ENCODE measurements around the gene ATG10. TPM values are rescaled to one million over a fixed set of nuclear protein-coding genes. Genes with fewer than 3 reads are reported as not detected.

ATG10 gene
- polyA plus RNA-seq (2013, experiment 1 of 2) = 12.6 TPM
- 14.3 TPM for polyA plus RNA-seq (2013, experiment 2 of 2)

DNA sequence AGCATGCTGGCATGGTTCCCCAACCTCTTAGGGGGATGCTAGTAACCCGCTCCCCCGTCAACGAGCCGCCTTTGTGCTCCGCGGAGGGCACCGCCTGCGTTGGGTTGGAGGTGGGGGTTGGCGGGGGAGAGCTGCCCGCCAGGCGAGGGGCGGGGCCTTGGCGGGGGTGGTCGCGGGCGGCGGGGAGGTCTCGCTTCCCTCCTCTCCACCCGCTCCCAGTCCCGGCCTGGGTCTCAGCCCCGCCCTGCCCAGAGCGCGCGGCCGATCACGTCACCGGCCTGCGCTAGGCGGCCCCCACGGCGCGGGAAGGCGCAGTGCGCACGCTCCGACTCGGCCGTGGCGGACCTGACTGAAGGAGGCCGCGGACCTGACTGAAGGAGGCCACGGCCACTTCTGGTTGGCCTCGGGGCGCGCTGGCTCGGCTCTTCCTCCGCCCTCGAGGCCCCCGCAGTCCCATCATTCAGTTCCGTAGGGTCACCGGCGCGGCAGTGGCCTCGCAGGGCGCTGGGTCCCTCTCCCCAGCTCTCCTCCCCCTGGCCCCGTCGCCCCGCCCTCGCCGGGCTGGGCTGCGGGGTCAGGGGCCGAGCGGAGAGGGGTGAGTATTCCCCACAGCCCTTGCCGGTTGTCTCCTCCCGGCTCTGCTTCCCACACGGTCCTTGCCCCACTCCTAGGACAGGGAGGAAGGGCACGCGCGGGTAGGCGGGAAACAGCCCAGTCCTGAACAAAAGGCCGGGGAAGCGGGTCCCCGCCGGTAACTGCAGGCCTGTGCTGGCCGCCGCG, at the start of gene ATG10:
ATG10 (plus strand) TSS at position 312 of the 780 bp plus-strand sequence. CDS start 15,548 bp downstream, outside the sequence.
- no peaks in the 10 kb centered on the region for H3K4me1 ChIP-seq (ENCODE audit: control insufficient read depth, insufficient read depth, low read length, poor library complexity, severe bottlenecking)
- WGBS, 2 experiments (ENCODE audit: insufficient coverage in 2 of 2) = 0% methylated on average over 40 to 43 of the region's 77 CpGs
- no peaks in the 10 kb centered on the region for H3K9me3 ChIP-seq (ENCODE audit: control insufficient read depth, low read length)
- peak within 1 kb of the TSS; percentile 63 for H3K4me3 ChIP-seq (ENCODE audit: extremely low read depth, insufficient read depth, low read length, poor library complexity, severe bottlenecking)
- peak within 1 kb of the TSS; percentile 99 for H3K27ac ChIP-seq (ENCODE audit: low read depth, low read length, severe bottlenecking)
- H3K36me3 ChIP-seq (ENCODE audit: control insufficient read depth, insufficient read depth, low read length) = peaks cover 9% of the 10 kb centered on the region

DNA sequence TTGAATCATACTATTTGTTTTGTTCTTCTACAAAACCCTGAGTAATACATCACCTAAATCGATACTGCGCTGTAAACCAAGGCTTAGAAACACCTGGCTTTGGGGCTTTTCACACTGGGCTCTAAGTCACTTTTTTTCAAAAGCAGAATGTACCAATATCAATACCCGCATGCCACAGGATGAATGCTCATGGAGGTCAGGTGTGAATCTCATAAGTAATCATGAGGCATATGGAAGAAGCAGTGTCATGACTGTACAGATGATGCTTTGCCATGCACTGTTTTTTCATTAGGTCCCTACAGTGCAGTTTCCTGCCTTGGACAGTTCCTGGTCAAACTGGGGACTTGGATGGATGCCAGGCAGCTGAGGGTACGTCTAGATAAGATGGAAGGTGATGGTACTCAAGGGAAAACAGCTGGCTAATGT, 49.0 kb upstream of the ATG10 start:
- no peaks in the 10 kb centered on the region for H3K4me1 ChIP-seq (ENCODE audit: control insufficient read depth, insufficient read depth, low read length, poor library complexity, severe bottlenecking)
- H3K4me3 ChIP-seq (ENCODE audit: extremely low read depth, insufficient read depth, low read length, poor library complexity, severe bottlenecking) = no peak overlapping the region
- no peak overlapping the region for H3K27ac ChIP-seq (ENCODE audit: low read depth, low read length, severe bottlenecking)
- no peaks in the 10 kb centered on the region for H3K9me3 ChIP-seq (ENCODE audit: control insufficient read depth, low read length)
- 95% methylated on average over 3 of the region's 4 CpGs; no CpG with 5 or more reads in 1 of the 2 experiments for WGBS, 2 experiments (ENCODE audit: insufficient coverage in 2 of 2)
- no peaks in the 10 kb centered on the region for H3K36me3 ChIP-seq (ENCODE audit: control insufficient read depth, insufficient read depth, low read length)

DNA sequence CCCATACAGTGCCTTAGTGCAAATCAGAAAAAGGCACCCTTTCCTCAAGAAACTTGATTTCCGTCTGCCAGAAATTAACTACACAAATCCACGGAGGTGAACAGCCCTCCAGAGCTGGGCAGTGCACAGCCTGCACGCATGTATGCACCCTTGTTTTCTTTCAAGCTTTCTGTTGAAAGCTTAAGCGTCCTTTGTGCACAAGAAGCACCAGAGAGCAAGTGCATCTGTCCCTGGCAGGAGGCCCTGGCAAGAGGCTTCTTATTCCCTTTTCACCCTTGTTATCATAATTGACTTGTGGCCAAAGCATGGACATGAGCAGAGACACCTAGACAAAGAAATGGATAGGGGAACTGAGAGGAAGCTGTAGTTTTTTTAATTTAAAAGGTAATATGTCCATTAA, 47.4 kb upstream of the ATG10 start:
- WGBS, 2 experiments (ENCODE audit: insufficient coverage in 2 of 2) = 83 to 91% methylated on average over 4 of the region's 4 CpGs
- Histone ChIP-seq H3K4me3 (ENCODE audit: extremely low read depth, insufficient read depth, low read length, poor library complexity, severe bottlenecking) (no peak overlapping the region), H3K9me3 (ENCODE audit: control insufficient read depth, low read length) (no peaks in the 10 kb centered on the region), H3K27ac (ENCODE audit: low read depth, low read length, severe bottlenecking) (no peak overlapping the region), H3K4me1 (ENCODE audit: control insufficient read depth, insufficient read depth, low read length, poor library complexity, severe bottlenecking) (no peaks in the 10 kb centered on the region), H3K36me3 (ENCODE audit: control insufficient read depth, insufficient read depth, low read length) (no peaks in the 10 kb centered on the region)

DNA sequence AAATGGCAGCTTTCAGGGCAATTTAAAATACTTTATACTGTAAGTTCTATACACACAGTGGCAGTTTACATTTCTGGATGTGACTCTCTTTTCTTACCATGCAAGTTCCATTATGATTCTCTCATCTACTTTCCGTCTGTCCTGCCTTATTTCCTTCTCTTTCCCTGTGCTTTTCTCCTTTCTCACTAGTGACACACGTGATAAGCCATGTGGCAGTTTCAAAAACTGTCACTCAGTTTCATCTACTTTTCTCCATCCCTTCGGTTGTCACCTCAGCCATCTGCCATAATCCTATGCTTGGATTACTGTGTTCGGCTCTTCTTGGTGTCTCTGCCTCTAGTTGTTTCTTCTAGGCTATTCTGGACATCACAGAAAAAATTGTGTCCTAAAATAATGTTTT, 46.8 kb upstream of the ATG10 start:
- no peaks in the 10 kb centered on the region for H3K36me3 ChIP-seq (ENCODE audit: control insufficient read depth, insufficient read depth, low read length)
- WGBS, 2 experiments (ENCODE audit: insufficient coverage in 2 of 2) = 80 to 92% methylated on average over 3 to 4 of the region's 4 CpGs

DNA sequence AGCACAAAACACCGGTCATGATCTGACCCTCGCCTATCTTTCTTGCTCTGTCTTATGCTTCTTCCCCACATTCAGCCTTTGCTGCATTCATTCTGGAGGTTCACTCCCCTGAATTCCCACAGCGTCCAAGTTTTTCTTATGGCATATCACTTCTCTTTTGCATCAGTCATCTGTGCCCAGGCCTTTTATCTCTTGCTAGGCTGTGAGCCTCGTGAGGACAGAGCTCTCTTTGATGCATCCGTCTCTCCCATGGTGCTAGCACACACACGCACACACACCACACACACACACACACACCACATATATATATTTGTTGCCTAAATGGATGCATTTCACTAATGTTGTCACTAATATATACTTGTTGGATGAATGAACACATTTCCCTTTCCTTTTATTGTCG, 45.8 kb upstream of the ATG10 start:
- WGBS, 2 experiments (ENCODE audit: insufficient coverage in 2 of 2) = 83 to 94% methylated on average over 3 to 4 of the region's 7 CpGs
- Histone ChIP-seq H3K9me3 (ENCODE audit: control insufficient read depth, low read length) (no peaks in the 10 kb centered on the region), H3K4me3 (ENCODE audit: extremely low read depth, insufficient read depth, low read length, poor library complexity, severe bottlenecking) (no peak overlapping the region)

More for the DNA sequence above, 46.8 kb upstream of the ATG10 start:
- Histone ChIP-seq H3K27ac (ENCODE audit: low read depth, low read length, severe bottlenecking) (no peak overlapping the region), H3K4me1 (ENCODE audit: control insufficient read depth, insufficient read depth, low read length, poor library complexity, severe bottlenecking) (no peaks in the 10 kb centered on the region), H3K4me3 (ENCODE audit: extremely low read depth, insufficient read depth, low read length, poor library complexity, severe bottlenecking) (no peak overlapping the region), H3K9me3 (ENCODE audit: control insufficient read depth, low read length) (no peaks in the 10 kb centered on the region)

DNA sequence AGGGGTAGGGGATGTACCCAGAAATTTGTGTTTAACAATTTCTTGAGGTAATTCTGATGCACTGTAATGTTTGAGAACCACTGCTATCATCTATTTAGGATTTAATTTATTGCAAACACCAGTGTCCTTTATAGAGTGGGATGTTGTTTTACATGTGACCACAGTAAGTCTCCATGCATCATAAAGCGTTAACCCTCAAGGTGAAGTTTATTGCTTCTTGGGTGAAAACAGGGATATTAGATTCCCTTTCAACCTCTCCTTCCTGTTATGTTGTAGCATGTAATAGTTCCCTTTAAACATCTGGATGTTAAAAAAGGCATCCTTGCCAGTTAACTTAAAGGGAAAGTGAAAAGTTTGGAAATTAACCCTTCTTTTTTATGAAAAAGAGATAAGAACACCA, 35.8 kb upstream of the ATG10 start:
- no peak overlapping the region for H3K4me3 ChIP-seq (ENCODE audit: extremely low read depth, insufficient read depth, low read length, poor library complexity, severe bottlenecking)
- H3K9me3 ChIP-seq (ENCODE audit: control insufficient read depth, low read length) = no peaks in the 10 kb centered on the region
- no peak overlapping the region for H3K27ac ChIP-seq (ENCODE audit: low read depth, low read length, severe bottlenecking)
- no peaks in the 10 kb centered on the region for H3K4me1 ChIP-seq (ENCODE audit: control insufficient read depth, insufficient read depth, low read length, poor library complexity, severe bottlenecking)
- 100% methylated on average over 1 of the region's 1 CpG; no CpG with 5 or more reads in 1 of the 2 experiments for WGBS, 2 experiments (ENCODE audit: insufficient coverage in 2 of 2)
- H3K36me3 ChIP-seq (ENCODE audit: control insufficient read depth, insufficient read depth, low read length) = no peaks in the 10 kb centered on the region

More for the DNA sequence above, 45.8 kb upstream of the ATG10 start:
- no peaks in the 10 kb centered on the region for H3K36me3 ChIP-seq (ENCODE audit: control insufficient read depth, insufficient read depth, low read length)
- H3K27ac ChIP-seq (ENCODE audit: low read depth, low read length, severe bottlenecking) = no peak overlapping the region
- H3K4me1 ChIP-seq (ENCODE audit: control insufficient read depth, insufficient read depth, low read length, poor library complexity, severe bottlenecking) = no peaks in the 10 kb centered on the region

DNA sequence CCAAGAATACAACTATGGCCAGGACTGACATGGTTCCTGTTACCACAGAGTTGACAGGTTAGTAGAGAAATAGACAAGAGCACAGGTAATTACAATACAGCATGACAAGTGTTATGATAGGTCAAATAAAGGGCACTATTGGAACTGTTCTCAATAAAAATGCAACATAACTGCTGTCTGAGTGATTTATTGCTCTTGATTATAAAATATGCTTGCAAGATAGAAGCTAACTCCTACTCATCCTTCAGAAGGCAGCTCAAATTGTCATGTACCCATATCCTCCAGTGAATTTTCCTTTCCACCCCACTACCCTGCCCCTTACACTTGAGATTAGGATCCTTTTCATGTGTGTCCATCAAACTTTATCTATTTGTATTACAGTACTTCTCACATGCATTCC, 35.1 kb upstream of the ATG10 start:
- no peak overlapping the region for H3K27ac ChIP-seq (ENCODE audit: low read depth, low read length, severe bottlenecking)
- H3K4me1 ChIP-seq (ENCODE audit: control insufficient read depth, insufficient read depth, low read length, poor library complexity, severe bottlenecking) = no peaks in the 10 kb centered on the region
- no peak overlapping the region for H3K4me3 ChIP-seq (ENCODE audit: extremely low read depth, insufficient read depth, low read length, poor library complexity, severe bottlenecking)
- no peaks in the 10 kb centered on the region for H3K36me3 ChIP-seq (ENCODE audit: control insufficient read depth, insufficient read depth, low read length)
- no peaks in the 10 kb centered on the region for H3K9me3 ChIP-seq (ENCODE audit: control insufficient read depth, low read length)

DNA sequence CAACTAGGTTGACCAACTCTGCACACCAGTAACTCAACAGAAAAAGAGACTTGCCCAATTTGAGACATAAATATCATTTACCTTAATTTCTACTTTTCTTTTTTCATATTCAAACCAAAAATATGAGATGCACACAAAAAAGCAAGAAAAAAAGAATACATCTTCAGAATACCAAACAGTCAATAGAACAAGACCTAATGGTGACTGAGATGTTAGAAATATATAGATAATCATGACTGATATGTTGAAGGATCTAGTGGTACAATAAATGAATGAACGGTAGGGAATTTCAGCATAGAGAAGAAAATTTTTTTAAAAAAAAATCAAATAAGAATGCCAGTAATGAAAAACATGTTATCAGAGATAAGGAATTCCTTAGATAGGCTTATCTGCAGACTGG, 29.1 kb upstream of the ATG10 start:
- no CpG with 5 or more reads among the region's 1 CpG for WGBS, 2 experiments (ENCODE audit: insufficient coverage in 2 of 2)

DNA sequence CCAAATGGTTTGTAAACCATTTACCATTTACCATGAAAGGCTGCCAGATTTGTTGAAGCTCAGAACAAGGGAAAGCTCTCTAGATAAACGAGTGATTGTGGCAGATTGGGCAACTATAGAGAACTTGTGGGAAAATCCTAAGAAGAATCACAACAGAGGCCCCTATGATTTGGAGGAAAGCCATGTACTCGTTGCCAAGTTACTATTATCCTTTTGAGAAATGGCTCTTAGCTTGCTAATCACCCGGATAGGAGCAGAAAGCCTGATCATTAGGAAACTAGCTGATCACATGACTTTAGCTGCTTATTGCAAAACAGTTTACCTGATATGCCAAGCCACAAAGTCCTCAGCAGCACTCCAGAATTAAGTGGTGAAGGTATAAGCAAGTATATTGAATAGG, 23.5 kb upstream of the ATG10 start:
- no peaks in the 10 kb centered on the region for H3K4me1 ChIP-seq (ENCODE audit: control insufficient read depth, insufficient read depth, low read length, poor library complexity, severe bottlenecking)
- H3K9me3 ChIP-seq (ENCODE audit: control insufficient read depth, low read length) = no peaks in the 10 kb centered on the region
- no peak overlapping the region for H3K4me3 ChIP-seq (ENCODE audit: extremely low read depth, insufficient read depth, low read length, poor library complexity, severe bottlenecking)
- H3K36me3 ChIP-seq (ENCODE audit: control insufficient read depth, insufficient read depth, low read length) = no peaks in the 10 kb centered on the region
- H3K27ac ChIP-seq (ENCODE audit: low read depth, low read length, severe bottlenecking) = no peak overlapping the region
- WGBS, 2 experiments (ENCODE audit: insufficient coverage in 2 of 2) = 84 to 89% methylated on average over 3 of the region's 3 CpGs

More for the DNA sequence above, 29.1 kb upstream of the ATG10 start:
- Histone ChIP-seq H3K36me3 (ENCODE audit: control insufficient read depth, insufficient read depth, low read length) (no peaks in the 10 kb centered on the region), H3K9me3 (ENCODE audit: control insufficient read depth, low read length) (peaks cover 9% of the 10 kb centered on the region), H3K4me3 (ENCODE audit: extremely low read depth, insufficient read depth, low read length, poor library complexity, severe bottlenecking) (no peak overlapping the region), H3K4me1 (ENCODE audit: control insufficient read depth, insufficient read depth, low read length, poor library complexity, severe bottlenecking) (no peaks in the 10 kb centered on the region), H3K27ac (ENCODE audit: low read depth, low read length, severe bottlenecking) (no peak overlapping the region)

DNA sequence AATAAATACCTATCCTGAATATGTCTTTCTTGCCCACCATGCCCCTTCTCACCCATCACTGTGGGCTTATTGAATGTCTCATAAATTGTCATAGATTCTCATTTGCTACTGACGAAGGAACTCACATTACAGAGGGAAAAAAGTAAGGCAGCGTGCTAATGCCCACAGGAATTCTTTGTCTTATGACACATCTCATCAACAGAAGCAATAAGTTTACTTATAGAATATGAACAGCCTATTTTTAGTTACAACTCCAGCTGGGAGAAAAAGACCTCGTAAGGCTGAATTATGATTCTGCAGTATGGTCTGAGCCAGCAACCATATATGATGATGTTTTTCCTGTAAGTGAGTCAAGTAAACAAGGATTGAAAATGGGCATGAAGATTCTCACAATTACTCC, 22.4 kb upstream of the ATG10 start:
- no peaks in the 10 kb centered on the region for H3K4me1 ChIP-seq (ENCODE audit: control insufficient read depth, insufficient read depth, low read length, poor library complexity, severe bottlenecking)
- no peak overlapping the region for H3K4me3 ChIP-seq (ENCODE audit: extremely low read depth, insufficient read depth, low read length, poor library complexity, severe bottlenecking)
- WGBS, 2 experiments (ENCODE audit: insufficient coverage in 2 of 2) = no CpG with 5 or more reads among the region's 3 CpGs
- no peak overlapping the region for H3K27ac ChIP-seq (ENCODE audit: low read depth, low read length, severe bottlenecking)
- no peaks in the 10 kb centered on the region for H3K9me3 ChIP-seq (ENCODE audit: control insufficient read depth, low read length)
- no peaks in the 10 kb centered on the region for H3K36me3 ChIP-seq (ENCODE audit: control insufficient read depth, insufficient read depth, low read length)

DNA sequence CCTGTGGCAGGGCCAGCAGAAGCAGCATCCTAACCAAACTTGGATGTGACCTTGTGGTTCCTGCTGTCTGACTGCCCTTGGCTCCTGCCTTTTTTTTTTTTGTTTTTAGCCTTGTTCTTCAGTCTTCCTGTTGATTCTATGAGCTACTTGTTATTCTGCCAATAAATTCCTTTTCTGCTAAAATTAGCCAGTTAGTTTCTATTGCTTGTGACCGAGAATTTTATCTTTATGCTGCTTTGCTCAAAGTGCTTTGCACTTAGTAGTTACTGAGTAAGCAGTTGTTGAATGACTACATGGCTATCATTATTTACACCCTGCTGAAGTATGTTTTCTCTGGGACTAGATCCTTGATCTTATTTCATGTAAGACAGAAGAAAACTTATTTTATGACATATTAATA, 20.8 kb upstream of the ATG10 start:
- no peak overlapping the region for H3K27ac ChIP-seq (ENCODE audit: low read depth, low read length, severe bottlenecking)
- no peaks in the 10 kb centered on the region for H3K4me1 ChIP-seq (ENCODE audit: control insufficient read depth, insufficient read depth, low read length, poor library complexity, severe bottlenecking)
- 67% methylated on average over 1 of the region's 1 CpG; no CpG with 5 or more reads in 1 of the 2 experiments for WGBS, 2 experiments (ENCODE audit: insufficient coverage in 2 of 2)
- H3K9me3 ChIP-seq (ENCODE audit: control insufficient read depth, low read length) = no peaks in the 10 kb centered on the region
- H3K36me3 ChIP-seq (ENCODE audit: control insufficient read depth, insufficient read depth, low read length) = no peaks in the 10 kb centered on the region
- H3K4me3 ChIP-seq (ENCODE audit: extremely low read depth, insufficient read depth, low read length, poor library complexity, severe bottlenecking) = no peak overlapping the region
